NCI-H774 (cell line): ENCODE results near the gene ESR2.
"Not testable (repeated sequence)": the region's sequence is repeated elsewhere in the genome, so short reads cannot be mapped to it uniquely, and the experiment has no call there.

Source experiments
- DNase-seq: peaks from one replicate; lab custom pipeline; 2025; lab: John Stamatoyannopoulos, UW

The ESR2 gene

GRCh38 chr14:64126548-64126947 lies 167.6 kb downstream of the ESR2 start:
- DNase-seq = no peak

- no peak for DNase-seq
Measured at GRCh38 chr14:64125270-64125669, 168.9 kb downstream of the ESR2 start.

- no peak for DNase-seq
Measured at GRCh38 chr14:64123241-64123822, 170.8 kb downstream of the ESR2 start.

GRCh38 chr14:64119980-64120379 lies 174.2 kb downstream of the ESR2 start:
- no peak for DNase-seq

- DNase-seq = no peak
Measured at GRCh38 chr14:64119500-64119899, 174.7 kb downstream of the ESR2 start.

- no peak for DNase-seq
Measured at GRCh38 chr14:64118892-64119291, 175.3 kb downstream of the ESR2 start.

- not testable (repeated sequence) for DNase-seq
Measured at GRCh38 chr14:64118403-64118742, 175.8 kb downstream of the ESR2 start.

GRCh38 chr14:64117671-64118402 lies 176.3 kb downstream of the ESR2 start:
- no peak for DNase-seq

GRCh38 chr14:64115401-64115800 lies 178.8 kb downstream of the ESR2 start:
- DNase-seq = no peak

GRCh38 chr14:64114796-64115195 lies 179.4 kb downstream of the ESR2 start:
- no peak for DNase-seq

GRCh38 chr14:64114166-64114565 lies 180.0 kb downstream of the ESR2 start:
- no peak for DNase-seq

GRCh38 chr14:64112867-64113678 lies 181.1 kb downstream of the ESR2 start:
- peak; percentile 30 for DNase-seq

- no peak for DNase-seq
Measured at GRCh38 chr14:64110802-64111201, 183.4 kb downstream of the ESR2 start.

GRCh38 chr14:64109819-64110554 lies 184.2 kb downstream of the ESR2 start:
- DNase-seq = no peak

- no peak for DNase-seq
Measured at GRCh38 chr14:64107438-64107837, 186.7 kb downstream of the ESR2 start.

GRCh38 chr14:64098120-64098519 lies 196.1 kb downstream of the ESR2 start:
- DNase-seq = no peak

GRCh38 chr14:64095620-64096019 lies 198.6 kb downstream of the ESR2 start:
- no peak for DNase-seq

- no peak for DNase-seq
Measured at GRCh38 chr14:64092940-64093339, 201.2 kb downstream of the ESR2 start.

GRCh38 chr14:64092338-64092737 lies 201.8 kb downstream of the ESR2 start:
- DNase-seq = no peak

- DNase-seq = no peak
Measured at GRCh38 chr14:64091217-64091616, 203.0 kb downstream of the ESR2 start.

GRCh38 chr14:64089920-64090319 lies 204.3 kb downstream of the ESR2 start:
- DNase-seq = no peak

- no peak for DNase-seq
Measured at GRCh38 chr14:64088647-64088964, 205.6 kb downstream of the ESR2 start.

- no peak for DNase-seq
Measured at GRCh38 chr14:64082837-64083236, 211.3 kb downstream of the ESR2 start.
